Measurements from ENCODE around the gene SERINC5. TPM values are rescaled to one million over a fixed set of nuclear protein-coding genes. Genes with fewer than 3 reads are reported as not detected.

Gene SERINC5
- total RNA-seq, 1 experiment from 2014 or later = 5.7 TPM

DNA sequence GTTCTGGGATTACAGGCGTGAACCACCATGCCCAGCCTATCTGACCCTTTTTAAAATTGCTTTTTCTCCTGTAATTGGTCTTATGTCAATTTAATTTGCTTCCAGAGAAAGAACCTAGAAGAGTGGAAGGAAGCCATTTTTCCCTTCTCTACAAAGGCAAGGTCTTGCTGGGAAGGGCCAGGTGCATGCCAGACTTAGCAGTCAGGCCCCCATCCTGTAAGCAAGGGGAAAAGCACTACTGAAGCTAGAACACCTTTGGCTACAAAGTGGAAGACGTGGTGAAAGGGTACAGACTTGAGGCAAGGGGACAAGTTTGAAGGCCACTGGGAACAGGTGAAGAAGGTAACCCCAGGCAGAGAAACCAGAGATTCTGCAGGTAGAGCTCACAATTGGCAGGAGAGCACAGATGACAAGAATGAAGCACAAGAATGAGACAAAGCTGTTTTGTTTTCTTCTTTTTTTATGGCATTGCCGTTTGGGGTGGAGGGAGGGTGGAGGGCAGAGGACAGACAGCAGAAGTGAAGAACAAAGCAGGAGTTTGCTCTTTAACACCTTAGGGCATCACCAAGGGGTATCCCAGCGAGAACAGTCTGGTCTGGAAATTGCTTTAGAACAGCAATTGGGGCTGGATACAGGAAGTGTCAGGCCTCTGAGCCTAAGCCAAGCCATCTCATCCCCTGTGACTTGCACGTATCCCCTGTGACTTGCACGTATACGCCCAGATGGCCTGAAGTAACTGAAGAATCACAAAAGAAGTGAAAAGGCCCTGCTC, 72.9 kb downstream of the SERINC5 start:
- Histone ChIP-seq H3K36me3 (ENCODE audit: low read depth, low read length) (no peaks in the 10 kb centered on the region), H3K27ac (ENCODE audit: low read length) (peak overlapping the region; percentile 37), H4K20me1 (ENCODE audit: low read length) (no peaks in the 10 kb centered on the region), H3K4me1 (ENCODE audit: insufficient read depth, low read length) (peaks cover 50% of the 10 kb centered on the region), H3K79me2 (ENCODE audit: low read length) (no peaks in the 10 kb centered on the region), H3K4me2 (ENCODE audit: low read length) (no peak overlapping the region), H3K9ac (ENCODE audit: low read length) (no peak overlapping the region), H3K4me3 (ENCODE audit: low read length) (no peak overlapping the region), H3K27me3 (ENCODE audit: low read length) (no peaks in the 10 kb centered on the region), H3K9me3 (ENCODE audit: low read length) (no peaks in the 10 kb centered on the region), H3F3A (ENCODE audit: low read length, unreplicated experiment) (no peaks in the 10 kb centered on the region), H3K9me2 (replicated peaks; ENCODE audit: low read length) (no peaks in the 10 kb centered on the region), H2AFZ (ENCODE audit: low read length) (no peak overlapping the region)
- no TSS peak for BruUV-seq (replicated peaks)
- CTCF ChIA-PET = no interaction called here
- no peak for TF ChIP-seq EZH2 (IDR thresholded peaks at IDR 0.05; ENCODE audit: low read length, unreplicated experiment)
- TF ChIP-seq EZH2phosphoT487 (IDR thresholded peaks at IDR 0.05; ENCODE audit: borderline replicate concordance, low read length) = no peak
- DNase-seq = no peak
- intact Hi-C loops (cut with micrococcal nuclease) = no loop called here
- no peak for ATAC-seq
- POLR2A ChIA-PET (ENCODE audit: unreplicated experiment) = no interaction called here

DNA sequence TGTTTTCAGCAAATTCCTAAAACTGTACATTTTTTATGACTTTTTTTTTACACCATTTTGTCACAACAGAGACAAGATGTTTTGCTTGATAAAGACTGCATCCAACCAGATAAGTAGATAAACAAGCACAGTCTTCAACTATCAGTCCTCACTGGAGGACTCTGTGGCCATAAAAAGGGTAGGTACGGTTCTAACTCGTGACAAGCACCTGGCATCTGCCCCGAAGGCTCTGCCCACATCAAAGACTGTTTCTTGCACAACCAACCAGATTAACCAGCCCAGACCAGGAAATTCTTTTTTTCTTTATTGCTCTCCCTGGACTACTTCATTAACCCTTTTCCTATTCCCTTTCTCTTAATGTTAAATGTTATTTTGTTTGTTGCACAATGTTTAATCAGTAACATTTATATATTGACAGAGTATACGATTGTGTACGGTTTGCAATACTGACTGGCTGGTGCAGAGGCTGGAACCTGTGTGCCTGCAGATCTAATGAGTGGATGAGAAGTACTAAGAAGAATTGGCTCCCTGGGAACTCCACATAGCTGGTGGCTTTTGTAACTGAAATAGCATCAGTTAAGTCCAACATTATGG, 74.1 kb downstream of the SERINC5 start:
- no peaks in the 10 kb centered on the region for H4K20me1 ChIP-seq (ENCODE audit: low read length)
- peak overlapping the region; percentile 47 for H3K4me2 ChIP-seq (ENCODE audit: low read length)
- H3K27ac ChIP-seq (ENCODE audit: low read length) = peak overlapping the region; percentile 61
- peak; percentile 85 for DNase-seq
- no peaks in the 10 kb centered on the region for H3K36me3 ChIP-seq (ENCODE audit: low read depth, low read length)
- no peaks in the 10 kb centered on the region for H3K79me2 ChIP-seq (ENCODE audit: low read length)
- H3K9me3 ChIP-seq (ENCODE audit: low read length) = no peaks in the 10 kb centered on the region
- H3K4me3 ChIP-seq (ENCODE audit: low read length) = no peak overlapping the region
- intact Hi-C loops (cut with micrococcal nuclease) = no loop called here
- peaks cover 45% of the 10 kb centered on the region for H3K4me1 ChIP-seq (ENCODE audit: insufficient read depth, low read length)
- no peak overlapping the region for H2AFZ ChIP-seq (ENCODE audit: low read length)
- no peaks in the 10 kb centered on the region for H3K27me3 ChIP-seq (ENCODE audit: low read length)
- BruUV-seq (replicated peaks) = no TSS peak
- no peaks in the 10 kb centered on the region for H3K9me2 ChIP-seq (replicated peaks; ENCODE audit: low read length)
- ChIA-PET POLR2A (ENCODE audit: unreplicated experiment) (no interaction called here), CTCF (no interaction called here)
- H3K9ac ChIP-seq (ENCODE audit: low read length) = no peak overlapping the region
- ATAC-seq = peak; percentile 42
- no peaks in the 10 kb centered on the region for H3F3A ChIP-seq (ENCODE audit: low read length, unreplicated experiment)
- TF ChIP-seq EZH2 (IDR thresholded peaks at IDR 0.05; ENCODE audit: low read length, unreplicated experiment) = no peak
- no peak for TF ChIP-seq EZH2phosphoT487 (IDR thresholded peaks at IDR 0.05; ENCODE audit: borderline replicate concordance, low read length)
- TF ChIP-seq, protein P1, sequence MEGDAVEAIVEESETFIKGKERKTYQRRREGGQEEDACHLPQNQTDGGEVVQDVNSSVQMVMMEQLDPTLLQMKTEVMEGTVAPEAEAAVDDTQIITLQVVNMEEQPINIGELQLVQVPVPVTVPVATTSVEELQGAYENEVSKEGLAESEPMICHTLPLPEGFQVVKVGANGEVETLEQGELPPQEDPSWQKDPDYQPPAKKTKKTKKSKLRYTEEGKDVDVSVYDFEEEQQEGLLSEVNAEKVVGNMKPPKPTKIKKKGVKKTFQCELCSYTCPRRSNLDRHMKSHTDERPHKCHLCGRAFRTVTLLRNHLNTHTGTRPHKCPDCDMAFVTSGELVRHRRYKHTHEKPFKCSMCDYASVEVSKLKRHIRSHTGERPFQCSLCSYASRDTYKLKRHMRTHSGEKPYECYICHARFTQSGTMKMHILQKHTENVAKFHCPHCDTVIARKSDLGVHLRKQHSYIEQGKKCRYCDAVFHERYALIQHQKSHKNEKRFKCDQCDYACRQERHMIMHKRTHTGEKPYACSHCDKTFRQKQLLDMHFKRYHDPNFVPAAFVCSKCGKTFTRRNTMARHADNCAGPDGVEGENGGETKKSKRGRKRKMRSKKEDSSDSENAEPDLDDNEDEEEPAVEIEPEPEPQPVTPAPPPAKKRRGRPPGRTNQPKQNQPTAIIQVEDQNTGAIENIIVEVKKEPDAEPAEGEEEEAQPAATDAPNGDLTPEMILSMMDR (conservative IDR thresholded peaks at IDR 0.05; ENCODE audit: low read depth, low read length) = no peak

DNA sequence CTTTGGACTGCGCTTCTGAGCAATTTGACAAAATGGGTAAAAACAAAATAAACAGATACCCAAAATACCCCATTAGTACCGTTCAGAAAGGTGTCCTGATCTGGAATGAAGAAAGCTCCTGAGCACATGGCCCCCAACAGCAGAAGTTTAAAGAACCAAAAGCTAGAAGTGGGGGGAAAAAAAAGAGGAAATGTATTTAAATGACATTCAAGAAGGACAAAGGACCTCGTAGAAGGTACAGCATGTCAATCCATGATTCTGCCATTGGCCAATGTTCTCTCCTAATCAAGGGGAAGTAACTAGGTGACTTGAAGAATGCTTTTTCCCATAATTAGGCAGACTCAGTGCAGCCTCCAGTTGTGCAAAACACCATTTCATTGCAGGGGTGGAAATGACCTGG, 78.6 kb downstream of the SERINC5 start:
- BruUV-seq (replicated peaks) = no TSS peak
- no peaks in the 10 kb centered on the region for H4K20me1 ChIP-seq (ENCODE audit: low read length)
- CTCF ChIA-PET = no interaction called here

More for the DNA sequence above, 78.6 kb downstream of the SERINC5 start:
- no peaks in the 10 kb centered on the region for H3K36me3 ChIP-seq (ENCODE audit: low read depth, low read length)
- H2AFZ ChIP-seq (ENCODE audit: low read length) = no peak overlapping the region
- no peak overlapping the region for H3K27ac ChIP-seq (ENCODE audit: low read length)
- no peak overlapping the region for H3K4me2 ChIP-seq (ENCODE audit: low read length)
- no peak overlapping the region for H3K9ac ChIP-seq (ENCODE audit: low read length)
- ATAC-seq (no peak), DNase-seq (no peak)
- TF ChIP-seq, protein P1 (conservative IDR thresholded peaks at IDR 0.05; ENCODE audit: low read depth, low read length) = no peak
- TF ChIP-seq EZH2 (IDR thresholded peaks at IDR 0.05; ENCODE audit: low read length, unreplicated experiment) (no peak), EZH2phosphoT487 (IDR thresholded peaks at IDR 0.05; ENCODE audit: borderline replicate concordance, low read length) (no peak)
- POLR2A ChIA-PET (ENCODE audit: unreplicated experiment) = no interaction called here
- no peaks in the 10 kb centered on the region for H3F3A ChIP-seq (ENCODE audit: low read length, unreplicated experiment)
- H3K4me1 ChIP-seq (ENCODE audit: insufficient read depth, low read length) = peaks cover 13% of the 10 kb centered on the region
- intact Hi-C loops (cut with micrococcal nuclease) = loop anchor here (5.0 kb wide), 1 partner anchor 85 kb away; no protein-coding TSS in a partner anchor
- no peaks in the 10 kb centered on the region for H3K79me2 ChIP-seq (ENCODE audit: low read length)
- no peaks in the 10 kb centered on the region for H3K9me3 ChIP-seq (ENCODE audit: low read length)
- no peak overlapping the region for H3K4me3 ChIP-seq (ENCODE audit: low read length)
- no peaks in the 10 kb centered on the region for H3K27me3 ChIP-seq (ENCODE audit: low read length)
- H3K9me2 ChIP-seq (replicated peaks; ENCODE audit: low read length) = no peaks in the 10 kb centered on the region
